Right cardiac atrium (tissue), 5 donors: ENCODE measurements around the gene APBB2. TPM values are rescaled to one million over a fixed set of nuclear protein-coding genes. Genes with fewer than 3 reads are reported as not detected.
A peak's percentile ranks its signal among the peaks of the same experiment; 100 is the strongest.

Experiments
- ATAC-seq, 2 donors: fragments of 200-7000 bp; cut with Tn5 transposase; one replicate each; pipeline versions ENCODE4 v1.8.0 to v1.9.1; 2020; ENCODE audit warnings: moderate library complexity in 2 of 2, mild to moderate bottlenecking in 1 of 2
- DNase-seq, 3 donors: peaks; one replicate each; pipeline ENCODE4 v3.0.0-alpha.2; 2020
- H3K27ac ChIP-seq: one replicate; pipeline ENCODE4 v1.5.1; 2013; ENCODE audit warnings: mild to moderate bottlenecking, low read length, control low read depth, moderate library complexity
- H3K27me3 ChIP-seq: one replicate; pipeline ENCODE4 v1.6.1; 2013; ENCODE audit not compliant: control insufficient read depth, insufficient read depth
- H3K4me1 ChIP-seq: one replicate; pipeline ENCODE4 v1.6.1; 2013; ENCODE audit warnings: low read length; ENCODE audit not compliant: control insufficient read depth, insufficient read depth
- H3K4me3 ChIP-seq: one replicate; pipeline ENCODE4 v1.5.1; 2013; ENCODE audit warnings: low read length, control low read depth
- H3K9me3 ChIP-seq: one replicate; pipeline ENCODE4 v1.6.1; 2013; ENCODE audit warnings: low read length; ENCODE audit not compliant: control insufficient read depth
- WGBS: extraction: QIAGEN DNeasy Blood & Tissue Kit; methylation state at CpG from one replicate; pipeline ENCODE4 v1.1.7; 2013; 5-methylcytosine and 5-hydroxymethylcytosine counted together
- intact Hi-C, 4 donors: fragments of 100-400 bp; cut with DNase I; formaldehyde crosslinking; loops; one replicate each; pipeline versions ENCODE4 v1.11.0 to v1.14.0; 2022 to 2023
- polyA plus RNA-seq: library from polyadenylated mRNA; stranded (reverse); fragments of 200-250 nt; gene quantifications from one replicate; pipeline ENCODE4 v1.2.3, GENCODE V29; 2013
- total RNA-seq, 4 donors: library from RNA; stranded (reverse); fragmentation: NEBNext Ultra II Directional; extraction: Animal tissue kit (Norgen Biotek cat#: 25700); gene quantifications; one replicate each; pipeline ENCODE4 v1.2.1, GENCODE V29; 2021
- donor health status: healthy with polysubstance abuse.
- donor health status: DM: no; HTN: yes; CAD: no.
- donor health status: DM: no; HTN: no; CAD: no.
- donor health status: DM: no; HTN: yes; CAD: no; lungs with severe emphysema.
- donor health status: DM: yes; HTN: yes; CAD: no.

APBB2 gene
- total and polyA plus RNA-seq, 5 donors: 12.7 to 46.2 (median 37.0) TPM

DNA sequence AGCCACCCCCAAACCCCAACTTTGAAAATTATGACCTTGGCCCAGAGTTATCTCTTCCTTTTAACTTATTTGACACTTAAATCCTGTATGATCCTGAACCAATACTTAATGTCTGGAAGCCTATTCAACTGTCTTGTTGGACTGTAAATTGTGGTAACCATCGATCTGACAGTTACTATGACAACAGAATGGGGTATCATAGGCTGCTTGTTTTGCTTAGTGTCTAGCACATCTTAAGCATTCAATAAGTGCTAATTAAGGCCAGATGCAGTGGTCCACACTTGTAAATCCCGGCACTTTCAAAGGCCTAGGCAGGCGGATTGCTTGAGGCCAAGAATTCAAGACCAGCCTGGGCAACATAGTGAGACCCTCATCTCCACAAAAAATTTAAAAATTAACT, 175.0 kb downstream of the APBB2 start:
- WGBS: 96% methylated on average over 3 of the region's 3 CpGs
- Histone ChIP-seq H3K4me3 (no peak overlapping the region), H3K4me1 (no peaks in the 10 kb centered on the region), H3K27me3 (no peaks in the 10 kb centered on the region), H3K27ac (no peak overlapping the region), H3K9me3 (no peaks in the 10 kb centered on the region)
- DNase-seq: no peak
- intact Hi-C loops: no loop called here
- no peak for ATAC-seq

DNA sequence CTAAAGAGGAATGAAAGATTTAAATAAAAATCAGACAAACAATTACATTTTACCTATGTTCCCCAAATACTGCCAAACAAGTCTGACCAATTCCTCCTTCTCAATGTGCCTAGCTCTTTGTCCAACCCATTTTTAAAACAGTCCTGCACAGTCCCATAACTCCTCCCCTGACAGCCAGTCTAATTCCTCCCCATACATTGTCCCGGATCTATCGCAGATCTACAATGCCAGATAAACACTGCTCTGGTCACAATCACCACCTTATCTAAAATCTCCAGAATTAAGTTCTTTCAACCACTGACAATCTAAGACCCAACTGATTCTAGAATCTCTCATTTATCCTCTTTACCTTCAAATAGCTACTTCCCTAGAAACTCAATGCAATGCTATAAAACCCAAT, 176.0 kb downstream of the APBB2 start:
- WGBS: 81% methylated on average over 2 of the region's 2 CpGs
- intact Hi-C loops: no loop called here
- H3K9me3 ChIP-seq: no peaks in the 10 kb centered on the region
- H3K27me3 ChIP-seq: no peaks in the 10 kb centered on the region
- H3K4me1 ChIP-seq: no peaks in the 10 kb centered on the region
- no peak overlapping the region for H3K4me3 ChIP-seq
- DNase-seq (no peak), ATAC-seq (no peak)
- H3K27ac ChIP-seq: no peak overlapping the region

DNA sequence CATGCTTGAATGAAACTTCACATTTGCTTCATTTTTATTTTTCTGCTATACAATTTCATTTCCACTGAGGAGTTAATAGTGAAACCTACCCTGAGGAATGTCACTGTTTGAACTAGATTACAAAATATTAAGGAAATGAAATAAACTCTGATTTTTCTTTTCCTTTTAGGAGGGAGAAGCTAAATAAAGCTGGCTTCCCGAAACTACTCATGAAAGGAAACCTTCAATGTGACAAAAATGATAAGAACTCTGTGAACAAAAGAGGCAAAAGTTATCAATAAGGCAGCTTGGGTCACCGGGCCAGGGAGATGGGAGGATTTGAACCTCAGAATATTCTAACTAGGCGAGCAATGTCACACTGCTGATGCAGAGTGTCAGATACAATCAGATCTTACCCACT, 185.2 kb downstream of the APBB2 start:
- Histone ChIP-seq H3K27ac (peak overlapping the region; percentile 6), H3K9me3 (no peaks in the 10 kb centered on the region), H3K4me3 (no peak overlapping the region), H3K4me1 (peaks cover 2% of the 10 kb centered on the region), H3K27me3 (no peaks in the 10 kb centered on the region)
- WGBS: 44% methylated on average over 3 of the region's 3 CpGs
- no peak for DNase-seq
- intact Hi-C loops: no loop called here
- ATAC-seq: peak; percentile 40 to 75

DNA sequence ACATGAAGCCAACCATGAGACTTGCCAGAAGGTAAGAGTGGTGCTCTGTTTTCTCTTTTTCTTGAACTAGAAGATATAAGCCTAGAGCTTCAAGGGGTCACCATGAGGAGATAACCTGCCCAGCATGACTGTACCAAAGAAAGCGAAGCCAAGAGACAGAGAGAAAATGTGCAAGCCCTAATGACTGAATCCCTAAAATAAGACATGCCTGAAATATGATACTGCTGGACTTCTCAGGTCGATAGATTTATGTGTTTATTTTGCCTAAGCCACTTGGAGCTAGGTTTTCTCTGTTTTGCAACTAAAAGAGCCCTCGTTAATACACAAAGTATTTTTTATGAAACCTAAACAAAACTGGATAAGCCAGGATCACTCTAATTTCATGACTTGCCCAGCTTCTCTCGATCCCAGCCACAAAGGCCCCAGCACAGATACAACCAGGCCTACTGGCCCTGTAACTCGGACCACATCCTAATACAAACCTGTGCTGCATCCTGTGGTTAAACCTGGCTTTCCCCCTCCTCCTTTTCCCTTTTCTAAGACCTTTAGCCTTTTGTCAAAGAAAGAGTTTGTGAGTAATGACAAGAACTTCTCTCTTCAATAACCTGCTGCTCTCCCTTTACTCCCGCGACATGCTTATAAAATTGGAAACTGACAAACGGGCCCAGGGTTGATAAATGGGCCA, 185.8 kb downstream of the APBB2 start:
- Histone ChIP-seq H3K4me1 (peaks cover 2% of the 10 kb centered on the region), H3K4me3 (no peak overlapping the region), H3K27ac (peak overlapping the region; percentile 48), H3K27me3 (no peaks in the 10 kb centered on the region), H3K9me3 (no peaks in the 10 kb centered on the region)
- ATAC-seq: peak; percentile 24 to 72
- 59% methylated on average over 8 of the region's 8 CpGs for WGBS
- no peak for DNase-seq
- intact Hi-C loops: no loop called here

DNA sequence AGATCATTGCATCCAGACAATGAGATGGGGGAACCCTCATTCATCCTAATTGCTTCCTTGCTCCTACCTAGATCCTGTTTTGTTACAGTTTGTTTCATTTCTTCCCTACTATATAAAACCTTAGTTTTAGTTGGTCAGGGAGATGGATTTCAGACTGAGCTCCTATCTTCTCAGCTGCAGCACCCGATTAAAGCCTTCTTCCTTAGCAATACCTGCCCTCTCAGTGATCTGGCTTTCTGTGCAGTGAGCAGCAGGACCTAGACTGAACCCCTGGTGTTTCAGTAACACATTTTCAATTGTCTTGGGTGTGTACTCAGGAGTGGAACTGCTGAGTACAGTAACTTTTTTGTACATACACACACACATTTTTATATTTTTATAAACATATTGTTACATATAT, 187.4 kb downstream of the APBB2 start:
- Histone ChIP-seq H3K27ac (no peak overlapping the region), H3K27me3 (no peaks in the 10 kb centered on the region), H3K4me3 (no peak overlapping the region), H3K9me3 (no peaks in the 10 kb centered on the region), H3K4me1 (peaks cover 2% of the 10 kb centered on the region)
- intact Hi-C loops: no loop called here
- DNase-seq: no peak
- WGBS: 98% methylated on average over 1 of the region's 1 CpG
- ATAC-seq: no peak

DNA sequence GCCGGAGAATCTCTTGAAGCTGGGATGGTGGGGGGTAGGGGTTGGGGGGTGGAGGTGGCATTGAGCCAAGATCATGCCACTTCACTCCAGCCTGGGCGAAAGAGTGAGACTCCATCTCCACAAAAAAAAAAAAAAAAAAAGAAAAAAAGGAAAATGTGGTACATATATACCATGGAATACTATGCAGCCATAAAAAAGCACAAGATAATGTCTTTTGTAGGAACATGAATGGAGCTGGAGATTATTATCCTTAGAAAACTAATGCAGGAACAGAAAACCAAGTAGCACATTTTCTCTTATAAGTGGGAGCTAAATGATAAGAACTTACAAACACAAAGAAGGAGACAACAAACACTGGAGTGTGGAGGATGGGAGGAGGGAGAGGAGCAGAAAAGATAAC, 188.5 kb downstream of the APBB2 start:
- no peaks in the 10 kb centered on the region for H3K9me3 ChIP-seq
- WGBS: 98% methylated on average over 2 of the region's 2 CpGs
- H3K27me3 ChIP-seq: no peaks in the 10 kb centered on the region
- no peak overlapping the region for H3K4me3 ChIP-seq
- H3K4me1 ChIP-seq: peaks cover 2% of the 10 kb centered on the region
- no peak for ATAC-seq
- intact Hi-C loops: no loop called here
- no peak for DNase-seq
- H3K27ac ChIP-seq: no peak overlapping the region

DNA sequence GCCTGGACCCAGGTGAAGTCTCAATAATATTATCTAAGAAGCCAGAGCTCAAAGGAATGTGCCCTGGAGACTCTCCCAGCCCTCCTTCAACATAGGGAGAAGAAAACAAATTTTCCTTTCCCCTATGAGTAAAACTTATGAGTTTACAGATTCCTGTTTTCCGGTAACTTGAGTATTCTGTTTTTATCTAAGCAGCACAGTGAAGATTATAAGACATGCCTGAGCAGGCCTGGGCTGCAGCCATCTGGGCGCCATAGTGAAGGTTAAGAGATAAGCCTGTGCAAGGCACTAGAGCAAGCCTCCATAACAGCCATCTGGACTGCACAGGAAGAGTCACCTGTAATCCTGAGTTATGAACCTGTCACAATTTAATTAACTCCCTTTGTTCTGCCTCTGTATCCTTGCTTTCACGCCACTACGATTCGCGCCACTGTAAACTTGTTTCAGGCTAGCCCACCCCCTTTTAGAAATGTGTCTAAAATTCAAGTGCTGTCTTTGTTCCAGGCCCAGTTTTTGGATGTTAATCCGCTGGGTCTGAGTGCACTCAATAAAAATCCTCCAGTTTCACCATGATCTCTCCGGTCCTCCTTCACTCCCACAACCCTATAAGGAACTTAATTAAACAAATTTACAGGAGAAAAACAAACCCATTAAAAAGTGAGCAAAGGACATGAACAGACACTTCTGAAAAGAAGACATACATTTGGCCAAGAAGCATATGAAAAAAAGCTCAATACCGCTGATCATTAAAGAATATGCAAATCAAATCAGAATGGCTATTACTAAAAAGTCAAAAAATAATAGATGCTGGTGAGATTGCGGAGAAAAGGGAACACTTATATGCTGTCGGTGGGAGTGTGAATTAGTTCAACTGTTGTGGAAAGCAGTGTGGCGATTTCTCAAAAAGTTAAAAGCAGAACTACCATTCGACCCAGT, 189.5 kb downstream of the APBB2 start:
- Histone ChIP-seq H3K27ac (no peak overlapping the region), H3K27me3 (no peaks in the 10 kb centered on the region), H3K4me1 (peaks cover 2% of the 10 kb centered on the region), H3K4me3 (no peak overlapping the region), H3K9me3 (no peaks in the 10 kb centered on the region)
- ATAC-seq: no peak
- WGBS: 97% methylated on average over 13 of the region's 13 CpGs
- intact Hi-C loops: no loop called here
- DNase-seq: no peak

DNA sequence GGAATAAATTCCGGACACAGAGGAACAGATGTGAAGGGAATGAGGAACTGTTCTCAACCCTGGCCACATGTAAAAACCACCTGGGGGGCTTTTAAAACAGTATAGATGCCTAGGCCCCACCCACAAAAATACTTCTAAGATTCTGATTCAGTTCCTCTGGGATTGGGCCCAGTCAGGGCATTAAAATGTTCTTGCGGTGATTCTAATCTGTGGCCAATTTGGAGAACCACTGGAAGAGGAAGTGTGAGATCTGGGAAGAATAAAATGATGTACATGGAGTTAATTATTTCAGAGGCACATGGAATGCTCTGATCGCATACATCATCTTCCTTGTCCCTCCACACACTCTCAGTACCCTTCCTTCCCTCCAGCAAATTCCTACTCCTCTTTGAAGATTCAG, 192.2 kb downstream of the APBB2 start:
- H3K27ac ChIP-seq: no peak overlapping the region
- intact Hi-C loops: no loop called here
- ATAC-seq (no peak), DNase-seq (no peak)
- WGBS: 82% methylated on average over 3 of the region's 3 CpGs
- H3K4me1 ChIP-seq: no peaks in the 10 kb centered on the region
- no peaks in the 10 kb centered on the region for H3K27me3 ChIP-seq
- H3K4me3 ChIP-seq: no peak overlapping the region
- H3K9me3 ChIP-seq: no peaks in the 10 kb centered on the region

DNA sequence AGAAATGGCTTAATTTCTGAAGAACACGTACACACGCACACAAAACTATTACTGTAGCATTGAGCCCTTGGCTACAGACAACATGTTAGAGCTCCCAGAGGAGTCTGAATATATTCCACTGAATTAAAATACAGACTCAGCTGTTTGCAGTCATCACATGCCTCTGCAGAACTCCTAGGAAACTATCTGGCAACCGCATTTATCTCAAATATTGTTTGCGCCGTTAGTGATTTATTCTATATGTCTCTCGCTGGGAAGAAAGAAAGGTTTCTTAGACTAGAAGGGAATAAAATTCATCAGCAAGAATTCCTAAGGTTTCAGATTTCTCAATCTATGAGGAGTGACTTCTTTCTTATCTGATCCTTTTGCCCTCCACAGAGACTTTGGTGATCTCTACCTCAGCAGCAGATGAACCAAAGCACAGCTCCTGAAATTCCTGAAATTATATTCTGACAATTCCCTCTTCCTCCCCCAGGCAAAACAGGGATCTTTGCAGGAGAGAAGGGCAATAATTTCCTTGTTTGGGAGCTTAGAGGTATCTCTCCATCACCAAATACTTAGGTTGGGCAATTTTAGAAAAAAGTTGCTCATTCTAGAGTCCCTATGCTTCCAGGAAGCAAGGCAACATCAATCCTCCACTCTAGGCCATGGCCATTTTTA, 199.2 kb downstream of the APBB2 start:
- intact Hi-C loops: no loop called here
- Histone ChIP-seq H3K4me3 (no peak overlapping the region), H3K9me3 (no peaks in the 10 kb centered on the region), H3K4me1 (no peaks in the 10 kb centered on the region), H3K27ac (no peak overlapping the region), H3K27me3 (no peaks in the 10 kb centered on the region)
- 61% methylated on average over 6 of the region's 6 CpGs for WGBS
- DNase-seq: no peak
- no peak for ATAC-seq

DNA sequence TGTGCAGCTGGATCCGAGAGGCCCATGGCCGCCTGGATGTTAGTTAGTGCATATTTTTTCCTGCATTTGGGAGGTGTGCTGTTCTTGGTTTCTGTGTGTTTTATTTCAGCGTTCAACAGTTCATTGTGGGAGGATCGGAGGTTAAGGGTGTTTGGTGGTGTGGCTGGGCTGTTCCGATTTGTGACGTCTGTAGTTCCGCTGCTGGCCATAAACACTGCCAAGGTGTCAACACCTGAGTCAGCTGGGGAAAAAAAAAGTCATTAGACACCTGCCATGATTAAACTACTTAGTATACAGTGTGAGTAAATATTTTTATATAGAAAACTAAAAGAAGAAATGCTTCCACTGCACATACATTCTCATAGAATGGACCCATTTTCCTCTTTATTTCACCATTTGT, 200.2 kb downstream of the APBB2 start:
- no peaks in the 10 kb centered on the region for H3K27me3 ChIP-seq
- DNase-seq (no peak), ATAC-seq (no peak)
- intact Hi-C loops: no loop called here
- H3K4me1 ChIP-seq: no peaks in the 10 kb centered on the region
- 85% methylated on average over 7 of the region's 7 CpGs for WGBS
- no peak overlapping the region for H3K27ac ChIP-seq
- no peaks in the 10 kb centered on the region for H3K9me3 ChIP-seq
- H3K4me3 ChIP-seq: no peak overlapping the region

DNA sequence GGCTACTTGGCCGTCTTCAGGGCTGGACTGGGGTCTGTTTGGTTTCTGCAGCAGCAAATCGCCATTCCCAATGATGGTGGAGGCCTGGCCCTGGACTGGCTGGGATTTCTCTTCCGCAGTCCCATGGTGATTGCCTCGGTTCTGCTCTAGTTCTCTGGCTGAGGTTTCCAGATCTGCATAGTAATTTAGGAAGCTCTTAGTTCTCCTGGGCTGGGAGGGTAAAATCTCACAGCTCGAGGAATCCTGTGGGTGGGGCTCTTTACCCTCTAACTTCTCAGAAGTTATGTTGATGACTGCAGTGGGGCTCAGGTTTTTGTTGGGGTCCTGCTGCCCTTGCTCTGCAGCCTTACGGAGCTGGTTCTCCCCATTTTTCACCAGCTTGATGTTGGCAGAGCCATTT, 200.6 kb downstream of the APBB2 start:
- Histone ChIP-seq H3K4me1 (no peaks in the 10 kb centered on the region), H3K27ac (no peak overlapping the region), H3K4me3 (no peak overlapping the region), H3K9me3 (no peaks in the 10 kb centered on the region), H3K27me3 (no peaks in the 10 kb centered on the region)
- ATAC-seq (peak in 1 of 2 donors; percentile 33), DNase-seq (peak in 1 of 3 donors; percentile 40)
- intact Hi-C loops: no loop called here
- WGBS: 72% methylated on average over 6 of the region's 6 CpGs
